Lung (tissue), 12 donors: ENCODE results near the gene TRPM5. TPM values are rescaled to one million over a fixed set of nuclear protein-coding genes. Genes with fewer than 3 reads are reported as not detected.
"Not testable (repeated sequence)": the region's sequence is repeated elsewhere in the genome, so short reads cannot be mapped to it uniquely, and the experiment has no call there.

Experiments used
- ATAC-seq: fragments of 200-7000 bp; cut with Tn5 transposase; one replicate; pipeline ENCODE4 v1.9.1; 2020; ENCODE audit warnings: moderate number of reproducible peaks; ENCODE audit not compliant: insufficient read depth, low FRiP score
- DNase-seq, 3 donors: peaks; one replicate each; pipeline ENCODE4 v3.0.0-alpha.2; 2013 to 2017
- H3K27ac ChIP-seq, 2 donors: one replicate each; pipeline ENCODE4 v1.5.1; 2013; ENCODE audit warnings: mild to moderate bottlenecking in 2 of 2, moderate library complexity in 2 of 2, control low read depth in 1 of 2, inconsistent platforms in 1 of 2, low read depth in 1 of 2, low read length in 1 of 2
- H3K27me3 ChIP-seq, 3 donors: one replicate each; pipeline ENCODE4 v1.5.1; 2013; ENCODE audit warnings: low read length in 2 of 3; ENCODE audit not compliant: control insufficient read depth in 3 of 3, insufficient read depth in 3 of 3
- H3K36me3 ChIP-seq, 4 donors: one replicate each; pipeline ENCODE4 v1.5.1; 2013; ENCODE audit warnings: low read length in 4 of 4, mild to moderate bottlenecking in 1 of 4, moderate library complexity in 1 of 4; ENCODE audit not compliant: control insufficient read depth in 4 of 4, insufficient read depth in 4 of 4
- H3K4me1 ChIP-seq, 5 donors: one replicate each; pipeline ENCODE4 v1.5.1; 2013; ENCODE audit warnings: low read length in 5 of 5, mild to moderate bottlenecking in 2 of 5, moderate library complexity in 1 of 5; ENCODE audit not compliant: control insufficient read depth in 5 of 5, insufficient read depth in 5 of 5
- H3K4me3 ChIP-seq: one replicate; pipeline ENCODE4 v1.5.1; 2013; ENCODE audit warnings: mild to moderate bottlenecking, control low read depth, moderate library complexity
- H3K9ac ChIP-seq, 2 donors: one replicate each; pipeline ENCODE4 v1.5.1; 2013; ENCODE audit warnings: low read length in 2 of 2, control low read depth in 1 of 2; ENCODE audit not compliant: insufficient read depth in 1 of 2
- H3K9me3 ChIP-seq, 4 donors: one replicate each; pipeline ENCODE4 v1.5.1; 2013; ENCODE audit warnings: low read length in 3 of 4, mild to moderate bottlenecking in 1 of 4, moderate library complexity in 1 of 4; ENCODE audit not compliant: control insufficient read depth in 4 of 4, insufficient read depth in 3 of 4
- WGBS, 2 donors: extraction: QIAGEN DNeasy Blood & Tissue Kit; methylation state at CpG; one replicate each; pipeline ENCODE4 v1.1.7; 2013; 5-methylcytosine and 5-hydroxymethylcytosine counted together
- polyA plus RNA-seq, 2 donors: library from polyadenylated mRNA; stranded (reverse); fragments of 200-250 nt; gene quantifications; one replicate each; pipeline ENCODE4 v1.2.1, GENCODE V29; 2013
- total RNA-seq, 2 donors: library from RNA; depleted of rRNA in 1 of 2; stranded (reverse); fragments of >200 nt in 1 of 2; gene quantifications; one replicate each; pipeline ENCODE4 v1.2.1, GENCODE V29; 2014 to 2021
- TF ChIP-seq, protein P1 (sequence below): IDR thresholded peaks from 2 replicates; pipeline ENCODE4 v1.5.1; 2012; ENCODE audit warnings: mild to moderate bottlenecking; ENCODE audit errors: control extremely low read depth, extremely low read depth
- donor health status: control.
- donor health status: control.
- donor health status: Bipolar disorder and iron deficiency.
- donor health status: healthy.
- donor health status: DM: yes; HTN: yes; CAD: no.

TRPM5 gene
- total and polyA plus RNA-seq, 4 donors = 0.02 to 0.20 (median 0.11) TPM

- no peak for ATAC-seq
- Histone ChIP-seq H3K4me3 (no peak overlapping the region), H3K9me3 (peaks cover 0 to 8% (median 1%) of the 10 kb centered on the region in 4 donors), H3K27ac (no peak overlapping the region), H3K9ac (no peak overlapping the region), H3K4me1 (peaks cover 0 to 11% (median 3%) of the 10 kb centered on the region in 5 donors), H3K36me3 (no peaks in the 10 kb centered on the region), H3K27me3 (peaks cover 0 to 4% (median 0%) of the 10 kb centered on the region in 3 donors)
- DNase-seq = no peak
- TF ChIP-seq, protein P1, sequence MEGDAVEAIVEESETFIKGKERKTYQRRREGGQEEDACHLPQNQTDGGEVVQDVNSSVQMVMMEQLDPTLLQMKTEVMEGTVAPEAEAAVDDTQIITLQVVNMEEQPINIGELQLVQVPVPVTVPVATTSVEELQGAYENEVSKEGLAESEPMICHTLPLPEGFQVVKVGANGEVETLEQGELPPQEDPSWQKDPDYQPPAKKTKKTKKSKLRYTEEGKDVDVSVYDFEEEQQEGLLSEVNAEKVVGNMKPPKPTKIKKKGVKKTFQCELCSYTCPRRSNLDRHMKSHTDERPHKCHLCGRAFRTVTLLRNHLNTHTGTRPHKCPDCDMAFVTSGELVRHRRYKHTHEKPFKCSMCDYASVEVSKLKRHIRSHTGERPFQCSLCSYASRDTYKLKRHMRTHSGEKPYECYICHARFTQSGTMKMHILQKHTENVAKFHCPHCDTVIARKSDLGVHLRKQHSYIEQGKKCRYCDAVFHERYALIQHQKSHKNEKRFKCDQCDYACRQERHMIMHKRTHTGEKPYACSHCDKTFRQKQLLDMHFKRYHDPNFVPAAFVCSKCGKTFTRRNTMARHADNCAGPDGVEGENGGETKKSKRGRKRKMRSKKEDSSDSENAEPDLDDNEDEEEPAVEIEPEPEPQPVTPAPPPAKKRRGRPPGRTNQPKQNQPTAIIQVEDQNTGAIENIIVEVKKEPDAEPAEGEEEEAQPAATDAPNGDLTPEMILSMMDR = no peak
- WGBS, 2 donors = 43 to 63% methylated on average over 14 of the region's 14 CpGs
These were observed 36.9 kb upstream of the TRPM5 start for GRCh38 chr11:2481253-2481652.

DNA sequence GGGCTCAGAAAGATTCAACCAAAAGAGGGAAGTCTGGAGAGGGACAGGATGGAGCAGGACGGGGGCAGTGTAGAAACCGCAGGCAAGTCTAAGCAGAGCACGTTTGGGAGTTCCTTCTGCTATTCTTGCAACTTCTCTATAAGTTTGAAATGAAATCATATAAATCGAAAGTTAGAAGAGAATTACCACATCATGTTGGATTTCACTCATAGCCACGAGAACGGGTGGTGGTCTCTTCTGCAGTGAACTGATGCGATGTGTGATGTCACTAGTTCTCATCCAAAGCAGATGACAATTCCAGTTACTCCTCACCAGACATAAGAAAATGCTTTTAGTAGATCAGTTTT, 36.5 kb upstream of the TRPM5 start:
- Histone ChIP-seq H3K27ac (no peak overlapping the region), H3K36me3 (no peaks in the 10 kb centered on the region), H3K4me3 (no peak overlapping the region), H3K27me3 (peaks cover 0 to 4% (median 0%) of the 10 kb centered on the region in 3 donors), H3K9me3 (peaks cover 0 to 8% (median 1%) of the 10 kb centered on the region in 4 donors), H3K9ac (no peak overlapping the region), H3K4me1 (peaks cover 0 to 11% (median 3%) of the 10 kb centered on the region in 5 donors)
- ATAC-seq (no peak), DNase-seq (no peak)
- WGBS, 2 donors = 34 to 56% methylated on average over 7 of the region's 7 CpGs
- TF ChIP-seq, protein P1 = no peak

DNA sequence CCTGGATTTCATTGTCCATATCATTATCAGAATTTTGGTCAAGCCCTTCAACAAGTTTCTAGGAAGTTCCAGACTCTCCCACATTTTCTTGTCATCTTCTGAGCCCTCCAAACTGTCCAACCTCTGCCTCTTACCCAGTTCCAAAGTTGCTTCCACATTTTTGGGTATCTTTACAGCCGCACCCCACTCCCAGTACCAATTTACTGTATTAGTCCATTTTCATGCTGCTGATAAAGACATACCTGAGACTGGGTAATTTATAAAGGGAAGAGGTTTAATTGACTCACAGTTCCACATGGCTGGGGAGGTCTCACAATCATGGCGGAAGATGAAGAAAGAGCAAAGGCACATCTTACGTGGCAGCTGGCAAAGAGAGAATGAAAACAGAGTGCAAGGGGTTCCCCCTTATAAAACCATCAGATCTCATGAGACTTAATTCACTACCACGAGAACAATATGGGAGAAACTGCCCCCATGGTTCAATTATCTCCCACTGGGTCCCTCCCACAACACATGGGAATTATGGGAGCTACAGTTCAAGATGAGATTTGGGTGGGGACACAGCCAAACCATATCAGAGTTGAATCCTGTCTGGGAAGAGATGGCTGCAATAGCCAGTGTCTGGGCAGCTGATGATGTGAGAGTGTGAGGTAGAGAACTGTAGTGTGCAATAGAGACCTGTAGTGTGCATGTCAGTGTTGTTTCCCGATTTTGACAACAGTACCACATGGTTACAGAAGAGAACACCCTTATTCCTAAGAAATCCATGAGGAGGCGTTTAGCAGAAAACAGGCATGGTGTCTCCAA, 36.0 kb upstream of the TRPM5 start:
- 58 to 62% methylated on average over 6 of the region's 6 CpGs for WGBS, 2 donors
- not testable (repeated sequence) for ATAC-seq

GRCh38 chr11:2477936-2478335, 33.6 kb upstream of the TRPM5 start:
- peaks cover 0 to 4% (median 0%) of the 10 kb centered on the region in 3 donors for H3K27me3 ChIP-seq
- H3K4me1 ChIP-seq = peaks cover 0 to 10% (median 7%) of the 10 kb centered on the region in 5 donors
- TF ChIP-seq, protein P1 = no peak
- H3K9me3 ChIP-seq = peaks cover 0 to 4% (median 1%) of the 10 kb centered on the region in 4 donors
- no peak overlapping the region for H3K4me3 ChIP-seq
- no peak for ATAC-seq
- no peak overlapping the region for H3K27ac ChIP-seq
- WGBS, 2 donors = 79 to 90% methylated on average over 8 of the region's 8 CpGs
- DNase-seq = no peak
- H3K9ac ChIP-seq = no peak overlapping the region
- H3K36me3 ChIP-seq = no peaks in the 10 kb centered on the region

More for the DNA sequence above, 36.0 kb upstream of the TRPM5 start:
- H3K4me3 ChIP-seq, DNase-seq, H3K9ac ChIP-seq, H3K27ac ChIP-seq, H3K9me3 ChIP-seq, H3K27me3 ChIP-seq, H3K36me3 ChIP-seq: not testable (repeated sequence)
- H3K4me1 ChIP-seq = peaks cover 0 to 11% (median 3%) of the 10 kb centered on the region in 5 donors
